Activated naive CD8-positive, alpha-beta T cell (primary cell): Measurements from ENCODE around the gene SNPH.
A peak's percentile ranks its signal among the peaks of the same experiment; 100 is the strongest.

Experiments used
- H3K27ac Mint-ChIP-seq: one replicate; pipeline ENCODE4 v1.8.0; 2021; ENCODE audit warnings: mixed read lengths
- H3K27me3 Mint-ChIP-seq: one replicate; pipeline ENCODE4 v1.8.0; 2021; ENCODE audit warnings: mixed read lengths
- H3K36me3 Mint-ChIP-seq: one replicate; pipeline ENCODE4 v1.8.0; 2021; ENCODE audit warnings: mixed read lengths
- H3K4me1 Mint-ChIP-seq: one replicate; pipeline ENCODE4 v1.8.0; 2021; ENCODE audit warnings: low read depth, mixed read lengths
- H3K4me3 Mint-ChIP-seq: one replicate; pipeline ENCODE4 v1.8.0; 2021; ENCODE audit warnings: mild to moderate bottlenecking, mixed read lengths
- H3K9me3 Mint-ChIP-seq: one replicate; pipeline ENCODE4 v1.8.0; 2021; ENCODE audit warnings: low read depth, mixed read lengths

Gene SNPH

DNA sequence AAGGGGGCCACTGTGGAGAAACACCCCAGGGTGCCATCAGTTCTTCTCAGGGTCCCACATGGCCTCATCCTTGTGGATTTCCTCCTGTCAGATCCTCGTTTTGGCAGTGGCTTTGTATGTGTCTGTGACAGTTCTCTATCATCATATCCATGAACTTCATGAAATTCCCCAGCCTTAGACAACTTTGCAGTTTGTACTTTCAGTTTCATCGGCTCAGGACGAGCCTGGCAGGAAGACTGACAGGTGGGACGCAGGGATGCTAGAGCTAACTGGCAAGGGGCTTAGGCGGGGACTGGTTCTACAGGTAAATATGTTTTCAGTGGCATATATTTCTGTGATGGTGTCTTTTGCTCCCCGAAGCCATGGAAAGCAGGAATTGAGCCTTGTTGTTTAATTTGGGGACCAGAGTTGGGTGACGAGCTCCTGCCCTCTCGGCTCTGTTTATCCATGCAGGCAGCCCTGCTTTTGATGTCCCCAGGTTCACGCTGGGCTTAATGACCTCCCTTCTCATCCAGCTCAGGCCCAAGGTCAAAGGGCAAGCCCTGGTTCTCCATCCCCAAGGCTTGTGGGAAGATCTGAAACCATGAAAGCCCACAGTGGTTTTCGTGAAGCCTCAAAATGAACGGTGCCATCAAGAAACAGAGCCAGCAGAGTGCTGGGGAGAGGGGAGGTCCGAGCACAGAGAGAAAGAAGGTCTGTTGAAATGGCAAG lies 51.6 kb downstream of the SNPH start:
- peaks cover 3% of the 10 kb centered on the region for H3K4me1 Mint-ChIP-seq
- no peak overlapping the region for H3K27ac Mint-ChIP-seq
- H3K4me3 Mint-ChIP-seq = no peak overlapping the region
- H3K27me3 Mint-ChIP-seq = no peaks in the 10 kb centered on the region
- H3K36me3 Mint-ChIP-seq = no peaks in the 10 kb centered on the region
- H3K9me3 Mint-ChIP-seq = no peaks in the 10 kb centered on the region

- H3K27ac Mint-ChIP-seq = no peak overlapping the region
- H3K4me1 Mint-ChIP-seq = peaks cover 7% of the 10 kb centered on the region
- H3K27me3 Mint-ChIP-seq = no peaks in the 10 kb centered on the region
- no peaks in the 10 kb centered on the region for H3K36me3 Mint-ChIP-seq
- no peaks in the 10 kb centered on the region for H3K9me3 Mint-ChIP-seq
- H3K4me3 Mint-ChIP-seq = no peak overlapping the region
These were observed 53.0 kb downstream of the SNPH start for GRCh38 chr20:1319051-1319450.

DNA sequence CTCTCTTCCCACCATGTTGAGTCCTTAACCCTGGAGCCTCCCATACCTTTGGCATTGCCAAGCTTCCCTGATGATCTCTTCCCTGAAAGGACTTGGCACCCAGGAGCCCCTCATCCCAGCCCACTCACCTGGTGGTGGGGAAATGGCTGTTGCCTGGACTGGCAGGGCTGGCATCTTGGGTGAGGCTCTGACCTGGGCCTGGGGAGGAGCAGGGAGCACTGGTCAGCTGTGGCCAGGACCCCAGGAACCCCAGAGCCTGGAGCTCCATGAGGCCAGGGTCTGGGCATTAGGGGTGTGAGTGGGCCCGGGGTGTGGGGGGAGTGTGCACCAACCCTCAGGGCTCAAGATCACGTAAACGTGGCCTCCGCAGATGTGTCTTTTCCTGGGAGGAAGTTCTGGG lies 53.4 kb downstream of the SNPH start:
- H3K4me1 Mint-ChIP-seq = peaks cover 9% of the 10 kb centered on the region
- no peak overlapping the region for H3K4me3 Mint-ChIP-seq
- no peaks in the 10 kb centered on the region for H3K36me3 Mint-ChIP-seq
- no peaks in the 10 kb centered on the region for H3K9me3 Mint-ChIP-seq
- no peak overlapping the region for H3K27ac Mint-ChIP-seq
- no peaks in the 10 kb centered on the region for H3K27me3 Mint-ChIP-seq

- no peaks in the 10 kb centered on the region for H3K27me3 Mint-ChIP-seq
- no peaks in the 10 kb centered on the region for H3K9me3 Mint-ChIP-seq
- no peak overlapping the region for H3K27ac Mint-ChIP-seq
- H3K4me3 Mint-ChIP-seq = no peak overlapping the region
- peaks cover 9% of the 10 kb centered on the region for H3K4me1 Mint-ChIP-seq
- no peaks in the 10 kb centered on the region for H3K36me3 Mint-ChIP-seq
These were observed 53.9 kb downstream of the SNPH start for GRCh38 chr20:1320016-1320415.

GRCh38 chr20:1320902-1321653 lies 55.0 kb downstream of the SNPH start:
- Mint-ChIP-seq H3K36me3 (no peaks in the 10 kb centered on the region), H3K27me3 (no peaks in the 10 kb centered on the region), H3K27ac (no peak overlapping the region), H3K4me1 (peaks cover 9% of the 10 kb centered on the region), H3K9me3 (no peaks in the 10 kb centered on the region), H3K4me3 (no peak overlapping the region)

DNA sequence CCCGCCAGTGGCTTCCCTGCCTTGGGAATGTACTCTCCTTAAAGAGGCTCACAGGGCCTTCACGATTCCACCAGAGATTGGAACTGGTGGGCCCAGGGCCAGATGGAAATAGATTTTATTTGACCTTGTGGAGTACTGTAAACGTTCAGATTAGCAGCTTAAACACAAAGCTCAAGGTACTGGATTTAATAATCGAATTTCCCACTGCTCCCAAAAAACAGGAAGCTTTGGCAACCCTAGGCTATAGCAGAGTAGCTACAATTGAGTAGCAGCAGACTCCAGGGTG lies 55.5 kb downstream of the SNPH start:
- no peaks in the 10 kb centered on the region for H3K36me3 Mint-ChIP-seq
- H3K4me3 Mint-ChIP-seq = no peak overlapping the region
- no peaks in the 10 kb centered on the region for H3K27me3 Mint-ChIP-seq
- H3K9me3 Mint-ChIP-seq = no peaks in the 10 kb centered on the region
- H3K27ac Mint-ChIP-seq = no peak overlapping the region
- peaks cover 9% of the 10 kb centered on the region for H3K4me1 Mint-ChIP-seq

GRCh38 chr20:1322511-1323245 lies 56.6 kb downstream of the SNPH start:
- H3K4me3 Mint-ChIP-seq = no peak overlapping the region
- no peak overlapping the region for H3K27ac Mint-ChIP-seq
- H3K36me3 Mint-ChIP-seq = peaks cover under 1% of the 10 kb centered on the region
- no peaks in the 10 kb centered on the region for H3K9me3 Mint-ChIP-seq
- peaks cover 9% of the 10 kb centered on the region for H3K4me1 Mint-ChIP-seq
- H3K27me3 Mint-ChIP-seq = no peaks in the 10 kb centered on the region

DNA sequence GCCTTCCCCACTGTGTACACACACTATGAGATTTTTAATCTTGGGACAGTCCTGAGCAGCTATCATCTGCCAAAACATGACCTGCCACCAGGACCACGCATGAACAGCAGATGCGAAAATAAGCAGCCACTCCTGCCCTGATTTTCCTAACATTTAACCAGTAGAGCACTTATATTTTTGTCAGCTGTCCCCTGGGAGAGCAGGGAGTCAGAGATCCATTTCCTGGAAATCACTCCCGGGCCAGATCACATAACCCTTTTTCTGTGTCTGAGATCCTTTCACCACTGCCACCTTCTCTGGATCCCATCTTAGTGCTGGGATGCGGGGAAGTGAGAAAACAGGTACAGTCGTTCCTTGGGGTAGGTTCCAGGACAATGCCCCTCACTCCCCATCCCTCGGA lies 57.2 kb downstream of the SNPH start:
- no peaks in the 10 kb centered on the region for H3K9me3 Mint-ChIP-seq
- H3K36me3 Mint-ChIP-seq = peaks cover 4% of the 10 kb centered on the region
- H3K27me3 Mint-ChIP-seq = no peaks in the 10 kb centered on the region
- H3K27ac Mint-ChIP-seq = no peak overlapping the region
- H3K4me1 Mint-ChIP-seq = peaks cover 7% of the 10 kb centered on the region
- no peak overlapping the region for H3K4me3 Mint-ChIP-seq

GRCh38 chr20:1323830-1324597 lies 57.9 kb downstream of the SNPH start:
- no peaks in the 10 kb centered on the region for H3K27me3 Mint-ChIP-seq
- H3K4me1 Mint-ChIP-seq = peaks cover 7% of the 10 kb centered on the region
- peaks cover 4% of the 10 kb centered on the region for H3K36me3 Mint-ChIP-seq
- H3K27ac Mint-ChIP-seq = peak overlapping the region; percentile 66
- no peak overlapping the region for H3K4me3 Mint-ChIP-seq
- no peaks in the 10 kb centered on the region for H3K9me3 Mint-ChIP-seq

- H3K36me3 Mint-ChIP-seq = peaks cover 4% of the 10 kb centered on the region
- H3K27me3 Mint-ChIP-seq = no peaks in the 10 kb centered on the region
- no peak overlapping the region for H3K4me3 Mint-ChIP-seq
- no peak overlapping the region for H3K27ac Mint-ChIP-seq
- H3K4me1 Mint-ChIP-seq = peaks cover 14% of the 10 kb centered on the region
- H3K9me3 Mint-ChIP-seq = no peaks in the 10 kb centered on the region
These were observed 58.6 kb downstream of the SNPH start for GRCh38 chr20:1324598-1325172.

GRCh38 chr20:1325173-1326030 lies 59.3 kb downstream of the SNPH start:
- peaks cover 4% of the 10 kb centered on the region for H3K36me3 Mint-ChIP-seq
- H3K9me3 Mint-ChIP-seq = no peaks in the 10 kb centered on the region
- H3K4me1 Mint-ChIP-seq = peaks cover 21% of the 10 kb centered on the region
- H3K4me3 Mint-ChIP-seq = no peak overlapping the region
- no peaks in the 10 kb centered on the region for H3K27me3 Mint-ChIP-seq
- no peak overlapping the region for H3K27ac Mint-ChIP-seq

DNA sequence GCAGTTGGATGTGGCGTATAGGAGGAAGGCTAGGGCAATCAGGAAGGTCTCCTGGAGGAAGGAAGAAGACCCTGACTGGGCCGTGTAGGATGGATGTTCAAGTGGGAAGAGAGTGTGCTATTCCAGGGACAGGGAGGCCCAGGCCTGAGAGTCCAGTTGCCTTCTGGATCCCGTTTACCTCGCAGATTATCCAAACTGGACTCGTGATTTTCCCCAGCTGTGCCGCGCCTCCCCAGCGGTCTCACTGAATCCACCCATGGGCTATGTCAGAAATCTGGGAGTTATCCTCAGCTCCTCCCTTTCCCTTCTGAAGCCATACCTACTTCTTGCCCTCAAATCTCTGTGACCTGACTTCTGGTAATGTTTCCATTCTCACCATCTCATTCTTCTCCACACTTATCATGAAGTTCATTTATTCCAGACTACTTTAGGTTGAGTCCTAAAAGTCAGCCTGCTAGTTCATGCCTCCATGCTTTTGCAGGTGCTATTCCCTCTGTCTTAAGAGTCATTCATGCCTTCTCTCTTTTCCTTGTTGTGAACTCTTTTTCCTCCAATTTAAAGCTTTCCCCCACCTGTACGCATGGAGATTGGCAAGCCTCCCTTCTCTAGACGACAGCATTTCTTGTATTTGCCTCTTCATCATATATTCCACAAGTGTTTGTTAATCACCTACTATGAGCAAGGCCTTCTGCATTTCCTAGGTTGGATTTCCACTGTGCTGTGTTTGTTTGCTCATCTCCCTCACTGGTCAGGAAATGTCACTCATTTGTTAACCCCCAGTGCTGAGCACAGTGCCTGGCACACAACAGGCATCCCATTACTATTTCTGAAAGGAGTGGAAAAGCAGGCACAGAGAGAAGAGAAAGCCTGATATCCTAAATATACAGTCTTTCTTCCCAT lies 60.2 kb downstream of the SNPH start:
- H3K27ac Mint-ChIP-seq = no peak overlapping the region
- no peaks in the 10 kb centered on the region for H3K9me3 Mint-ChIP-seq
- peaks cover 29% of the 10 kb centered on the region for H3K4me1 Mint-ChIP-seq
- H3K4me3 Mint-ChIP-seq = no peak overlapping the region
- H3K36me3 Mint-ChIP-seq = peaks cover 4% of the 10 kb centered on the region
- no peaks in the 10 kb centered on the region for H3K27me3 Mint-ChIP-seq

GRCh38 chr20:1327241-1327653 lies 61.2 kb downstream of the SNPH start:
- H3K27ac Mint-ChIP-seq = no peak overlapping the region
- no peaks in the 10 kb centered on the region for H3K27me3 Mint-ChIP-seq
- H3K9me3 Mint-ChIP-seq = no peaks in the 10 kb centered on the region
- H3K36me3 Mint-ChIP-seq = peaks cover 4% of the 10 kb centered on the region
- no peak overlapping the region for H3K4me3 Mint-ChIP-seq
- H3K4me1 Mint-ChIP-seq = peaks cover 38% of the 10 kb centered on the region
